KMS-11 (cell line): ENCODE measurements around the gene C1orf52.

Experiments
- H2AFZ ChIP-seq: fragments of 200-600 bp; sonication (generic); 2 replicates; pipeline ENCODE4 v1.6.1; 2016; ENCODE audit warnings: antibody characterized with exemption, mixed run types, low read depth
- H3K27ac ChIP-seq: fragments of 200-600 bp; sonication (generic); 2 replicates; pipeline ENCODE4 v1.6.1; 2016; ENCODE audit warnings: mild to moderate bottlenecking, mixed run types
- H3K27me3 ChIP-seq: fragments of 200-600 bp; sonication (generic); 2 replicates; pipeline ENCODE4 v1.6.1; 2017; ENCODE audit warnings: mild to moderate bottlenecking, low read depth, mixed run types, moderate library complexity; ENCODE audit not compliant: insufficient read depth
- H3K36me3 ChIP-seq: fragments of 200-600 bp; sonication (generic); 2 replicates; pipeline ENCODE4 v1.6.1; 2017; ENCODE audit warnings: mild to moderate bottlenecking, mixed run types; ENCODE audit not compliant: insufficient read depth
- H3K4me1 ChIP-seq: fragments of 200-600 bp; sonication (generic); 2 replicates; pipeline ENCODE4 v1.6.1; 2016; ENCODE audit warnings: mild to moderate bottlenecking, low read depth, mixed run types; ENCODE audit not compliant: poor library complexity, severe bottlenecking
- H3K4me2 ChIP-seq: fragments of 200-600 bp; sonication (generic); 2 replicates; pipeline ENCODE4 v1.7.0; 2016; ENCODE audit warnings: mild to moderate bottlenecking, mixed run types
- H3K4me3 ChIP-seq: fragments of 200-600 bp; sonication (generic); IDR thresholded peaks from 2 replicates; pipeline ENCODE4 v1.6.1; 2017; ENCODE audit warnings: low read depth, low read length, mixed read lengths; ENCODE audit not compliant: insufficient read depth
- H3K79me2 ChIP-seq: fragments of 200-600 bp; sonication (generic); 2 replicates; pipeline ENCODE4 v1.6.1; 2016; ENCODE audit warnings: low read depth, mixed run types; ENCODE audit not compliant: insufficient read depth
- H3K9ac ChIP-seq: fragments of 200-600 bp; sonication (generic); 2 replicates; pipeline ENCODE4 v1.6.1; 2016; ENCODE audit warnings: mild to moderate bottlenecking, mixed run types
- H4K20me1 ChIP-seq: fragments of 200-600 bp; sonication (generic); 2 replicates; pipeline ENCODE4 v1.6.1; 2016; ENCODE audit warnings: mild to moderate bottlenecking, mixed run types; ENCODE audit not compliant: insufficient read depth
- TF ChIP-seq, protein P1 (sequence below): fragments of 200-600 bp; sonication (generic); conservative IDR thresholded peaks from 2 replicates; pipeline ENCODE4 v1.6.1; 2017; ENCODE audit warnings: low read depth, mild to moderate bottlenecking, antibody characterized with exemption, low read length, moderate library complexity, mixed read lengths

Gene C1orf52

GRCh38 chr1:85289848-85290335 lies 30.4 kb upstream of the C1orf52 start:
- H3K9ac ChIP-seq: no peak overlapping the region
- no peak overlapping the region for H2AFZ ChIP-seq
- H3K4me2 ChIP-seq: no peak overlapping the region
- no peaks in the 10 kb centered on the region for H4K20me1 ChIP-seq
- H3K27me3 ChIP-seq: no peaks in the 10 kb centered on the region
- H3K36me3 ChIP-seq: no peaks in the 10 kb centered on the region
- no peaks in the 10 kb centered on the region for H3K4me1 ChIP-seq
- H3K4me3 ChIP-seq: no peak overlapping the region
- H3K79me2 ChIP-seq: no peaks in the 10 kb centered on the region
- H3K27ac ChIP-seq: no peak overlapping the region
- TF ChIP-seq, protein P1, sequence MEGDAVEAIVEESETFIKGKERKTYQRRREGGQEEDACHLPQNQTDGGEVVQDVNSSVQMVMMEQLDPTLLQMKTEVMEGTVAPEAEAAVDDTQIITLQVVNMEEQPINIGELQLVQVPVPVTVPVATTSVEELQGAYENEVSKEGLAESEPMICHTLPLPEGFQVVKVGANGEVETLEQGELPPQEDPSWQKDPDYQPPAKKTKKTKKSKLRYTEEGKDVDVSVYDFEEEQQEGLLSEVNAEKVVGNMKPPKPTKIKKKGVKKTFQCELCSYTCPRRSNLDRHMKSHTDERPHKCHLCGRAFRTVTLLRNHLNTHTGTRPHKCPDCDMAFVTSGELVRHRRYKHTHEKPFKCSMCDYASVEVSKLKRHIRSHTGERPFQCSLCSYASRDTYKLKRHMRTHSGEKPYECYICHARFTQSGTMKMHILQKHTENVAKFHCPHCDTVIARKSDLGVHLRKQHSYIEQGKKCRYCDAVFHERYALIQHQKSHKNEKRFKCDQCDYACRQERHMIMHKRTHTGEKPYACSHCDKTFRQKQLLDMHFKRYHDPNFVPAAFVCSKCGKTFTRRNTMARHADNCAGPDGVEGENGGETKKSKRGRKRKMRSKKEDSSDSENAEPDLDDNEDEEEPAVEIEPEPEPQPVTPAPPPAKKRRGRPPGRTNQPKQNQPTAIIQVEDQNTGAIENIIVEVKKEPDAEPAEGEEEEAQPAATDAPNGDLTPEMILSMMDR: no peak

DNA sequence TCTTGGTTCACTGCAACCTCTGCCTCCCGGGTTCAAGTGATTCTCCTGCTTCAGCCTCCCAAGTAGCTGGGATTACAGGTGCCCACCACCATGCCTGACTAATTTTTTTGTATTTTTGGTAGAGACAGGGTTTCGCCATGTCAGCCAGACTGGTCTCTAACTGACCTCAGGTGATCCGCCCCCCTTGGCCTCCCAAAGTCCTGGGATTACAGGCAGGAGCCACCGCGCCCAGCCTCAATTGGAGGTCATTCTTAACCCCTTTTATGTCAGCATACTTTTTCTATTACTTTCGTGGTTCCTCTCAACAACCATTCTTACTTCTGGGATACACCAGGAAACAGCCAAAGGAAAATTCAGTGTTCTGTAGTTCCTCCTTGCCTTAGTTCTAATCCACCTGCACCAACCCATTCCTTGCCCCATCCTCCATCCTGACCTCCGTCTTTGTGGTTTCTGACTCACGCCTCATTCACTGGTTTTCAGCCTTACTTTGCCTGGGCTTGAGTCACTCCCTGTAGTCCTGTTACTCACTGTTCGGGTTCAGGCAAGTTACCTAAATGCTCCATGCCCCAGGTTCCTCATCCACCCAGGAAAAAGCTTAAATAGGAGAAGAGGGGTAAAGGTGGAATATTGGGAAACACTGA lies 29.9 kb upstream of the C1orf52 start:
- Histone ChIP-seq H3K27me3 (no peaks in the 10 kb centered on the region), H3K27ac (no peak overlapping the region), H2AFZ (no peak overlapping the region), H3K4me1 (no peaks in the 10 kb centered on the region), H4K20me1 (no peaks in the 10 kb centered on the region), H3K36me3 (no peaks in the 10 kb centered on the region), H3K9ac (no peak overlapping the region), H3K79me2 (no peaks in the 10 kb centered on the region), H3K4me2 (no peak overlapping the region), H3K4me3 (no peak overlapping the region)
- TF ChIP-seq, protein P1: no peak

GRCh38 chr1:85284202-85284601 lies 24.7 kb upstream of the C1orf52 start:
- Histone ChIP-seq H3K9ac (no peak overlapping the region), H3K36me3 (no peaks in the 10 kb centered on the region), H3K27ac (no peak overlapping the region), H2AFZ (no peak overlapping the region), H3K27me3 (no peaks in the 10 kb centered on the region), H3K4me1 (no peaks in the 10 kb centered on the region), H4K20me1 (no peaks in the 10 kb centered on the region), H3K4me3 (no peak overlapping the region), H3K79me2 (no peaks in the 10 kb centered on the region), H3K4me2 (no peak overlapping the region)
- TF ChIP-seq, protein P1: no peak

DNA sequence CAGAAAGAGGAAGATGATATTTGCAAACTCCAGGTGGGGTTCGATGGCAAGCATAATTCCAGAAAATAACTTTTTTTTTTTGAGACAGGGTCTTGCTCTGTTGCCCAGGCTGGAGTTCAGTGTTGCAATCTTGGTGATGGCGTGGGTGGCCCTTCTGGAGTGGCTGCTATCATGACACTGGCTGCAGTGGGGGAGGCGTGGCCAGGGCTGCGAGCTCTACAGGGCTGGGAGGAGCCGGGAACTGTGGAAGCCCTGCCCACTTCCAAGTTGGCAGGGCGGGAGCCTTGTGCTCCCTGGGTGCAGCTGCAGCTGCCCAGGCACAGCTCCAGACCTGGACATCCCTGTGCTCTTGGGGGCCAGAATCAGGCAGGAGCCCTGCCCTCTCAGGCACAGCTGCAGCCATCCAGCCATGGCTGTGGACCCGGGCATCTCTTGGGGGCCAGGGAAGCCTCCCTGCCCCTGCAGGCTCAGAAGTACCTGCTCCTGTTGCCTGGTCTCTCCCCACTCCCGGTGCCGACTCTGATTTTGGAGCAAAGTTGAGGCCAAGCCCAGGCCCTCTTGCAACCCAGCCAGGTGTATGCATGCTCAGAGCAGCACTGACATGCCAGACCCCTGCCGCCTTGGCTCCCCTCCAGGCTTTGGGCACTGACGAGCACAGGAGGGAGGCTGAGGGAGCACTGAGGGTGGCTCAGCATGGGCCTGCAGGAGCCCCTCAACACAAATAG lies 24.2 kb upstream of the C1orf52 start:
- Histone ChIP-seq H3K4me3 (no peak overlapping the region), H3K79me2 (no peaks in the 10 kb centered on the region), H3K36me3 (no peaks in the 10 kb centered on the region), H3K4me1 (no peaks in the 10 kb centered on the region), H3K9ac (no peak overlapping the region), H3K4me2 (no peak overlapping the region), H2AFZ (no peak overlapping the region), H3K27me3 (no peaks in the 10 kb centered on the region), H3K27ac (no peak overlapping the region), H4K20me1 (no peaks in the 10 kb centered on the region)
- TF ChIP-seq, protein P1: no peak
